Endothelial cell of umbilical vein (primary cell): Measurements from ENCODE around the gene MRPL41.

ENCODE experiments used
- CTCF ChIP-seq, 2 donors: IDR thresholded peaks; 1 replicate in 1 of 2; 2 replicates in 1 of 2; pipeline ENCODE4 v1.5.1; 2011; ENCODE audit warnings: low read length in 2 of 2, mild to moderate bottlenecking in 2 of 2, moderate library complexity in 2 of 2, control low read depth in 1 of 2, inconsistent platforms in 1 of 2, low read depth in 1 of 2; ENCODE audit not compliant: insufficient read depth in 1 of 2; ENCODE audit errors: extremely low read depth in 1 of 2
- POLR2A ChIP-seq: IDR thresholded peaks from 2 replicates; pipeline ENCODE4 v1.6.1; 2012; ENCODE audit warnings: low read depth, mild to moderate bottlenecking, control low read depth, low read length

- TF ChIP-seq CTCF (IDR thresholded peaks at IDR 0.05; ENCODE audit: extremely low read depth in 1 of 2, insufficient read depth in 1 of 2, low read depth in 1 of 2, low read length in 2 of 2) = no peak
- TF ChIP-seq POLR2A = no peak
Observed at GRCh38 chr9:137509198-137509597, 42.5 kb upstream of the MRPL41 start.
